H1 (cell line): ENCODE results near the gene DYSF. TPM values are rescaled to one million over a fixed set of nuclear protein-coding genes. Genes with fewer than 3 reads are reported as not detected.
A peak's percentile ranks its signal among the peaks of the same experiment; 100 is the strongest.

Experiments
- CTCF ChIA-PET: fragments of 300-600 bp; sonication (Branson Sonifier 250); formaldehyde crosslinking; loops from one replicate; lab custom pipeline; 2021; ENCODE audit not compliant: partially characterized antibody; lab: Charles Lee
- POLR2A ChIA-PET: fragments of 300-600 bp; sonication (Branson Sonifier 250); formaldehyde crosslinking; loops from one replicate; lab custom pipeline; 2021; ENCODE audit warnings: inconsistent platforms; ENCODE audit not compliant: partially characterized antibody; lab: Charles Lee
- DNase-seq, 2 experiments: peaks; one replicate each; pipeline versions ENCODE4 v3.0.0 to v3.0.0-alpha.2; 2010 to 2022; ENCODE audit warnings: low spot score in 2 of 2, low read depth in 1 of 2, mixed read lengths in 1 of 2
- FAIRE-seq: peaks from 2 replicates; lab custom pipeline; 2011; peaks lifted over from hg19 to GRCh38; lab: Jason Lieb, UNC
- H2AFZ ChIP-seq: 2 replicates; pipeline ENCODE4 v1.8.1; 2012; ENCODE audit warnings: low read length, inconsistent platforms
- H2AK5ac ChIP-seq: 2 replicates; pipeline ENCODE4 v1.6.1; 2013; ENCODE audit warnings: low read depth, low read length
- H2BK120ac ChIP-seq: replicated peaks from 2 replicates; pipeline ENCODE3; 2013; ENCODE audit warnings: low read depth, low read length, inconsistent platforms
- H2BK12ac ChIP-seq: 2 replicates; pipeline ENCODE4 v1.6.1; 2013; ENCODE audit warnings: low read depth, low read length
- H2BK15ac ChIP-seq: 2 replicates; pipeline ENCODE4 v1.6.1; 2013; ENCODE audit warnings: low read length
- H2BK20ac ChIP-seq: 2 replicates; pipeline ENCODE4 v1.6.1; 2013; ENCODE audit warnings: low read length
- H2BK5ac ChIP-seq: 2 replicates; pipeline ENCODE4 v1.6.1; 2013; ENCODE audit warnings: low read depth, low read length
- H3K14ac ChIP-seq: 2 replicates; pipeline ENCODE4 v1.6.1; 2013; ENCODE audit warnings: inconsistent platforms; ENCODE audit not compliant: insufficient read length
- H3K18ac ChIP-seq: 2 replicates; pipeline ENCODE4 v1.6.1; 2013; ENCODE audit warnings: low read length; ENCODE audit errors: extremely low read depth
- H3K23ac ChIP-seq: 2 replicates; pipeline ENCODE4 v1.6.1; 2013; ENCODE audit warnings: inconsistent platforms; ENCODE audit not compliant: insufficient read length
- H3K23me2 ChIP-seq: 2 replicates; pipeline ENCODE4 v1.6.1; 2013; ENCODE audit warnings: low read depth, low read length
- H3K27ac ChIP-seq: 2 replicates; pipeline ENCODE4 v1.6.1; 2011; ENCODE audit warnings: low read depth, low read length, inconsistent platforms
- H3K27me3 ChIP-seq, 4 experiments: replicated peaks in 1 of 4; 1 replicate in 1 of 4; 2 replicates in 3 of 4; pipeline versions ENCODE4 v1.6.1 to v1.8.1; 2011 to 2013; ENCODE audit warnings: low read length in 3 of 4, mild to moderate bottlenecking in 3 of 4, inconsistent platforms in 2 of 4, mixed read lengths in 2 of 4, moderate library complexity in 1 of 4; ENCODE audit not compliant: control insufficient read depth in 3 of 4, insufficient read depth in 3 of 4; ENCODE audit errors: extremely low read depth in 1 of 4
- H3K36me3 ChIP-seq, 4 experiments: 2 replicates each; pipeline versions ENCODE4 v1.6.1 to v1.8.1; 2011 to 2013; ENCODE audit warnings: mild to moderate bottlenecking in 4 of 4, low read length in 3 of 4, moderate library complexity in 2 of 4, control low read depth in 1 of 4, inconsistent platforms in 1 of 4; ENCODE audit not compliant: insufficient read depth in 4 of 4, control insufficient read depth in 2 of 4
- H3K4ac ChIP-seq: replicated peaks from 2 replicates; pipeline ENCODE3; 2013; ENCODE audit warnings: low read length, low read depth, mixed read lengths, inconsistent platforms; ENCODE audit not compliant: insufficient read length
- H3K4me1 ChIP-seq, 4 experiments: replicated peaks in 1 of 4; 1 replicate in 1 of 4; 2 replicates in 3 of 4; pipeline versions ENCODE4 v1.6.1 to v1.8.1; 2011 to 2013; ENCODE audit warnings: low read length in 3 of 4, inconsistent platforms in 2 of 4, mixed read lengths in 1 of 4; ENCODE audit not compliant: insufficient read depth in 4 of 4, control insufficient read depth in 3 of 4
- H3K4me2 ChIP-seq, 2 experiments: 2 replicates each; pipeline versions ENCODE4 v1.6.1 to v1.8.1; 2011 to 2013; ENCODE audit warnings: low read depth in 2 of 2, low read length in 2 of 2, control low read depth in 1 of 2, inconsistent platforms in 1 of 2, mild to moderate bottlenecking in 1 of 2; ENCODE audit not compliant: insufficient read depth in 1 of 2
- H3K4me3 ChIP-seq, 4 experiments: fragments of 200-600, 300-600 bp in 1 of 4; sonication (generic), shearing (Covaris generic), sonication (Bioruptor Twin) in 1 of 4; 2 replicates each; pipeline versions ENCODE4 v1.5.1 to v1.8.1; 2011 to 2016; ENCODE audit warnings: low read length in 4 of 4, low read depth in 3 of 4, control low read depth in 2 of 4, inconsistent platforms in 2 of 4, mild to moderate bottlenecking in 2 of 4, mixed read lengths in 1 of 4, moderate library complexity in 1 of 4; ENCODE audit not compliant: insufficient read depth in 2 of 4; ENCODE audit errors: extremely low read depth in 1 of 4
- H3K56ac ChIP-seq: replicated peaks from 2 replicates; pipeline ENCODE3; 2013; ENCODE audit warnings: low read depth, mild to moderate bottlenecking, mixed read lengths, low read length, inconsistent platforms; ENCODE audit not compliant: insufficient read length
- H3K79me1 ChIP-seq: 2 replicates; pipeline ENCODE4 v1.6.1; 2013; ENCODE audit warnings: low read depth, low read length, control low read depth
- H3K79me2 ChIP-seq, 2 experiments: 2 replicates each; pipeline versions ENCODE4 v1.6.1 to v1.8.1; 2012 to 2013; ENCODE audit warnings: low read length in 2 of 2, mild to moderate bottlenecking in 2 of 2, inconsistent platforms in 1 of 2; ENCODE audit not compliant: insufficient read depth in 2 of 2, control insufficient read depth in 1 of 2
- H3K9ac ChIP-seq, 4 experiments: replicated peaks in 1 of 4; 1 replicate in 1 of 4; 2 replicates in 3 of 4; pipeline versions ENCODE4 v1.6.1 to v1.8.1; 2011 to 2013; ENCODE audit warnings: low read depth in 3 of 4, low read length in 3 of 4, control low read depth in 2 of 4, mild to moderate bottlenecking in 2 of 4, moderate library complexity in 2 of 4, inconsistent platforms in 1 of 4; ENCODE audit errors: extremely low read depth in 1 of 4
- H3K9me3 ChIP-seq, 2 experiments: 2 replicates each; pipeline versions ENCODE4 v1.6.1 to v1.8.1; 2012 to 2013; ENCODE audit warnings: mild to moderate bottlenecking in 2 of 2, moderate library complexity in 2 of 2, control low read depth in 1 of 2, inconsistent platforms in 1 of 2, low read depth in 1 of 2, low read length in 1 of 2, mixed read lengths in 1 of 2; ENCODE audit not compliant: insufficient read depth in 2 of 2
- H4K20me1 ChIP-seq, 2 experiments: replicated peaks in 1 of 2; 2 replicates each; pipeline versions ENCODE3 to v1.8.1; 2011 to 2013; ENCODE audit warnings: inconsistent platforms in 2 of 2, low read length in 2 of 2, mild to moderate bottlenecking in 1 of 2; ENCODE audit not compliant: insufficient read depth in 2 of 2, control insufficient read depth in 1 of 2
- H4K5ac ChIP-seq: 2 replicates; pipeline ENCODE4 v1.6.1; 2013; ENCODE audit warnings: low read length, low read depth, mixed read lengths, inconsistent platforms; ENCODE audit not compliant: insufficient read length
- H4K8ac ChIP-seq: 2 replicates; pipeline ENCODE4 v1.8.0; 2013; ENCODE audit warnings: mild to moderate bottlenecking, moderate library complexity, low read length, inconsistent platforms; ENCODE audit not compliant: insufficient read depth; ENCODE audit errors: extremely low read depth
- H4K91ac ChIP-seq: replicated peaks from 2 replicates; pipeline ENCODE3; 2013; ENCODE audit warnings: low read length, mixed read lengths, inconsistent platforms; ENCODE audit not compliant: insufficient read length
- BACH1 ChIP-seq: IDR thresholded peaks from 2 replicates; pipeline ENCODE4 v1.6.1; 2012; ENCODE audit warnings: low read length, improper control_type of control experiment
- CBX5 ChIP-seq: fragments of 300-800, 300-1000 bp; sonication (generic); IDR thresholded peaks from 2 replicates; pipeline ENCODE4 v1.7.1; 2016; ENCODE audit warnings: antibody characterized with exemption, low read length, low read depth
- RAD21 ChIP-seq, 2 experiments: IDR thresholded peaks in 1 of 2; conservative IDR thresholded peaks in 1 of 2; 2 replicates each; pipeline ENCODE4 v1.6.1; 2011; ENCODE audit warnings: low read depth in 2 of 2, low read length in 2 of 2, improper control_type of control experiment in 1 of 2, inconsistent platforms in 1 of 2, mild to moderate bottlenecking in 1 of 2, moderate library complexity in 1 of 2
- RNF2 ChIP-seq: fragments of 200-900, 300-1000 bp; sonication (generic); IDR thresholded peaks from 2 replicates; pipeline ENCODE4 v1.7.1; 2016; ENCODE audit warnings: borderline replicate concordance, low read depth, mild to moderate bottlenecking, antibody characterized with exemption, low read length; ENCODE audit not compliant: poor library complexity, severe bottlenecking; ENCODE audit errors: missing control alignments
- SAP30 ChIP-seq: fragments of 300-600 bp; sonication (generic); IDR thresholded peaks from 2 replicates; pipeline ENCODE4 v1.7.1; 2012; ENCODE audit warnings: low read length, moderate library complexity, mild to moderate bottlenecking, inconsistent platforms; ENCODE audit not compliant: insufficient read depth, insufficient replicate concordance
- SIN3A ChIP-seq, 2 experiments: IDR thresholded peaks in 1 of 2; conservative IDR thresholded peaks in 1 of 2; 2 replicates each; pipeline ENCODE4 v1.6.1; 2011 to 2012; ENCODE audit warnings: low read length in 2 of 2, improper control_type of control experiment in 1 of 2, low read depth in 1 of 2, mild to moderate bottlenecking in 1 of 2
- SUZ12 ChIP-seq: fragments of 200-600 bp; sonication (generic); IDR thresholded peaks from 2 replicates; pipeline ENCODE4 v1.6.1; 2012; ENCODE audit warnings: mild to moderate bottlenecking, inconsistent platforms, low read length, moderate library complexity, mixed read lengths
- TCF12 ChIP-seq: IDR thresholded peaks from 2 replicates; pipeline ENCODE4 v1.6.1; 2011; ENCODE audit warnings: low read depth, mild to moderate bottlenecking, low read length
- WGBS, 2 experiments: shearing (Covaris generic) in 1 of 2; methylation state at CpG; one replicate each; pipeline versions ENCODE4 v1.1.6 to v1.1.7; 2013 to 2015; ENCODE audit warnings: low lambda C conversion rate in 2 of 2, mixed read lengths in 2 of 2, inconsistent platforms in 1 of 2, low coverage in 1 of 2, missing lambda C conversion rate in 1 of 2; ENCODE audit not compliant: insufficient replicate concordance in 2 of 2, insufficient coverage in 1 of 2, insufficient read length in 1 of 2; ENCODE audit errors: extremely low coverage in 1 of 2, missing lambda C conversion rate in 1 of 2; 5-methylcytosine and 5-hydroxymethylcytosine counted together
- polyA plus RNA-seq, 7 experiments: library from polyadenylated mRNA; depleted of rRNA in 3 of 7; stranded (reverse) in 5 of 7; unstranded in 2 of 7; fragments of >200 nt in 5 of 7; fragments of 200-250 nt in 2 of 7; gene quantifications; 1 replicate in 5 of 7; 2 replicates in 1 of 7; 4 replicates in 1 of 7; pipeline versions ENCODE4 v1.2.1 to v1.2.3, GENCODE V29; 2011 to 2013; ENCODE audit warnings: missing spikeins in 2 of 7, mixed read lengths in 2 of 7
- total RNA-seq: library from RNA; stranded (reverse); fragmentation: NEBNext Ultra II Directional; extraction: Animal tissue kit (Norgen Biotek cat#: 25700); gene quantifications from 2 replicates; pipeline ENCODE4 v1.2.1, GENCODE V29; 2021

Gene DYSF
- total and polyA plus RNA-seq, 2 of the 8 experiments (the other 6 are each of a cell fraction or from before 2014, with no cell fraction given): 5.8 to 7.1 TPM

GRCh38 chr2:71693286-71694270 is 240.2 kb downstream of the DYSF start:
- POLR2A ChIA-PET: no interaction called here
- WGBS, 2 experiments: 91% methylated on average over 19 of the region's 19 CpGs; no CpG with 5 or more reads in 1 of the 2 experiments
- TF ChIP-seq RNF2 (no peak), SUZ12 (no peak), SIN3A (conservative IDR thresholded peaks at IDR 0.05 in 1 of 2, IDR thresholded peaks at IDR 0.05 in 1 of 2; ENCODE audit: low read depth in 1 of 2, low read length in 2 of 2) (no peak), CBX5 (no peak), SAP30 (no peak), BACH1 (no peak), TCF12 (no peak), RAD21 (IDR thresholded peaks at IDR 0.05 in 1 of 2, conservative IDR thresholded peaks at IDR 0.05 in 1 of 2; ENCODE audit: low read depth in 2 of 2, low read length in 2 of 2) (peak in 1 of 2 experiments; percentile 15; a peak in 2 of 4 replicates)

More at GRCh38 chr2:71693286-71694270, 240.2 kb downstream of the DYSF start:
- CTCF ChIA-PET: interaction anchor here (0.6 to 2.8 kb wide), 14 partner anchors 9 to 423 kb away, joined by 3 to 11 read pairs (median 4); no protein-coding TSS in a partner anchor
- Histone ChIP-seq H3K4ac (peak overlapping the region; percentile 57), H3K9ac (no peak overlapping the region), H3K4me3 (no peak overlapping the region), H2BK12ac (peak overlapping the region; percentile 97; the same call in 1 of the 2 replicates), H2BK15ac (peak overlapping the region; percentile 90; the same call in 1 of the 2 replicates), H3K79me1 (no peaks in the 10 kb centered on the region), H3K27ac (peak overlapping the region; percentile 2; the same call in 1 of the 2 replicates), H2BK20ac (peak overlapping the region; percentile 100), H3K9me3 (0 out of 4 replicates have a peak, but pooled peaks cover 0 to 5% of the 10 kb centered on the region in 2 experiments), H2BK5ac (peak overlapping the region; percentile 92; the same call in 1 of the 2 replicates), H3K23me2 (no peaks in the 10 kb centered on the region), H4K91ac (peak overlapping the region; percentile 77), H3K18ac (peak overlapping the region; percentile 60), H3K36me3 (no peaks in the 10 kb centered on the region; a peak in 1 of 8 replicates), H4K5ac (no peak overlapping the region), H3K79me2 (no peaks in the 10 kb centered on the region), H2AK5ac (peak overlapping the region; percentile 97; the same call in 1 of the 2 replicates), H3K14ac (no peak overlapping the region), H4K20me1 (no peaks in the 10 kb centered on the region), H2BK120ac (peak overlapping the region; percentile 16), H3K4me2 (0 out of 4 replicates have a peak overlapping the region, but pooled peaks of 1 of the 2 experiments have one; percentile 25), H3K27me3 (peaks cover 0 to 2% (median 0%) of the 10 kb centered on the region in 4 experiments; a peak in 2 of 7 replicates), H3K4me1 (peaks cover 6 to 38% (median 13%) of the 10 kb centered on the region in 4 experiments), H4K8ac (no peak overlapping the region), H3K23ac (no peak overlapping the region), H3K56ac (no peak overlapping the region), H2AFZ (no peak overlapping the region)
- no peak for FAIRE-seq
- DNase-seq: no peak
